H1 (cell line): Measurements from ENCODE around the gene CDY2A. TPM values are rescaled to one million over a fixed set of nuclear protein-coding genes. Genes with fewer than 3 reads are reported as not detected.
"Not testable (repeated sequence)": the region's sequence is repeated elsewhere in the genome, so short reads cannot be mapped to it uniquely, and the experiment has no call there.

Experiments used
- CTCF ChIA-PET: fragments of 300-600 bp; sonication (Branson Sonifier 250); formaldehyde crosslinking; loops from one replicate; lab custom pipeline; 2021; ENCODE audit not compliant: partially characterized antibody; lab: Charles Lee
- POLR2A ChIA-PET: fragments of 300-600 bp; sonication (Branson Sonifier 250); formaldehyde crosslinking; loops from one replicate; lab custom pipeline; 2021; ENCODE audit warnings: inconsistent platforms; ENCODE audit not compliant: partially characterized antibody; lab: Charles Lee
- DNase-seq, 2 experiments: peaks; one replicate each; pipeline versions ENCODE4 v3.0.0 to v3.0.0-alpha.2; 2010 to 2022; ENCODE audit warnings: low spot score in 2 of 2, low read depth in 1 of 2, mixed read lengths in 1 of 2
- FAIRE-seq: peaks from 2 replicates; lab custom pipeline; 2011; peaks lifted over from hg19 to GRCh38; lab: Jason Lieb, UNC
- H2AFZ ChIP-seq: 2 replicates; pipeline ENCODE4 v1.8.1; 2012; ENCODE audit warnings: low read length, inconsistent platforms
- H2AK5ac ChIP-seq: 2 replicates; pipeline ENCODE4 v1.6.1; 2013; ENCODE audit warnings: low read depth, low read length
- H2BK120ac ChIP-seq: replicated peaks from 2 replicates; pipeline ENCODE3; 2013; ENCODE audit warnings: low read depth, low read length, inconsistent platforms
- H2BK12ac ChIP-seq: 2 replicates; pipeline ENCODE4 v1.6.1; 2013; ENCODE audit warnings: low read depth, low read length
- H2BK15ac ChIP-seq: 2 replicates; pipeline ENCODE4 v1.6.1; 2013; ENCODE audit warnings: low read length
- H2BK20ac ChIP-seq: 2 replicates; pipeline ENCODE4 v1.6.1; 2013; ENCODE audit warnings: low read length
- H2BK5ac ChIP-seq: 2 replicates; pipeline ENCODE4 v1.6.1; 2013; ENCODE audit warnings: low read depth, low read length
- H3K14ac ChIP-seq: 2 replicates; pipeline ENCODE4 v1.6.1; 2013; ENCODE audit warnings: inconsistent platforms; ENCODE audit not compliant: insufficient read length
- H3K18ac ChIP-seq: 2 replicates; pipeline ENCODE4 v1.6.1; 2013; ENCODE audit warnings: low read length; ENCODE audit errors: extremely low read depth
- H3K23ac ChIP-seq: 2 replicates; pipeline ENCODE4 v1.6.1; 2013; ENCODE audit warnings: inconsistent platforms; ENCODE audit not compliant: insufficient read length
- H3K23me2 ChIP-seq: 2 replicates; pipeline ENCODE4 v1.6.1; 2013; ENCODE audit warnings: low read depth, low read length
- H3K27ac ChIP-seq: 2 replicates; pipeline ENCODE4 v1.6.1; 2011; ENCODE audit warnings: low read depth, low read length, inconsistent platforms
- H3K27me3 ChIP-seq, 4 experiments: replicated peaks in 1 of 4; 1 replicate in 1 of 4; 2 replicates in 3 of 4; pipeline versions ENCODE4 v1.6.1 to v1.8.1; 2011 to 2013; ENCODE audit warnings: low read length in 3 of 4, mild to moderate bottlenecking in 3 of 4, inconsistent platforms in 2 of 4, mixed read lengths in 2 of 4, moderate library complexity in 1 of 4; ENCODE audit not compliant: control insufficient read depth in 3 of 4, insufficient read depth in 3 of 4; ENCODE audit errors: extremely low read depth in 1 of 4
- H3K36me3 ChIP-seq, 4 experiments: 2 replicates each; pipeline versions ENCODE4 v1.6.1 to v1.8.1; 2011 to 2013; ENCODE audit warnings: mild to moderate bottlenecking in 4 of 4, low read length in 3 of 4, moderate library complexity in 2 of 4, control low read depth in 1 of 4, inconsistent platforms in 1 of 4; ENCODE audit not compliant: insufficient read depth in 4 of 4, control insufficient read depth in 2 of 4
- H3K4ac ChIP-seq: replicated peaks from 2 replicates; pipeline ENCODE3; 2013; ENCODE audit warnings: low read length, low read depth, mixed read lengths, inconsistent platforms; ENCODE audit not compliant: insufficient read length
- H3K4me1 ChIP-seq, 4 experiments: replicated peaks in 1 of 4; 1 replicate in 1 of 4; 2 replicates in 3 of 4; pipeline versions ENCODE4 v1.6.1 to v1.8.1; 2011 to 2013; ENCODE audit warnings: low read length in 3 of 4, inconsistent platforms in 2 of 4, mixed read lengths in 1 of 4; ENCODE audit not compliant: insufficient read depth in 4 of 4, control insufficient read depth in 3 of 4
- H3K4me2 ChIP-seq, 2 experiments: 2 replicates each; pipeline versions ENCODE4 v1.6.1 to v1.8.1; 2011 to 2013; ENCODE audit warnings: low read depth in 2 of 2, low read length in 2 of 2, control low read depth in 1 of 2, inconsistent platforms in 1 of 2, mild to moderate bottlenecking in 1 of 2; ENCODE audit not compliant: insufficient read depth in 1 of 2
- H3K4me3 ChIP-seq, 4 experiments: fragments of 200-600, 300-600 bp in 1 of 4; sonication (generic), shearing (Covaris generic), sonication (Bioruptor Twin) in 1 of 4; 2 replicates each; pipeline versions ENCODE4 v1.5.1 to v1.8.1; 2011 to 2016; ENCODE audit warnings: low read length in 4 of 4, low read depth in 3 of 4, control low read depth in 2 of 4, inconsistent platforms in 2 of 4, mild to moderate bottlenecking in 2 of 4, mixed read lengths in 1 of 4, moderate library complexity in 1 of 4; ENCODE audit not compliant: insufficient read depth in 2 of 4; ENCODE audit errors: extremely low read depth in 1 of 4
- H3K56ac ChIP-seq: replicated peaks from 2 replicates; pipeline ENCODE3; 2013; ENCODE audit warnings: low read depth, mild to moderate bottlenecking, mixed read lengths, low read length, inconsistent platforms; ENCODE audit not compliant: insufficient read length
- H3K79me1 ChIP-seq: 2 replicates; pipeline ENCODE4 v1.6.1; 2013; ENCODE audit warnings: low read depth, low read length, control low read depth
- H3K79me2 ChIP-seq, 2 experiments: 2 replicates each; pipeline versions ENCODE4 v1.6.1 to v1.8.1; 2012 to 2013; ENCODE audit warnings: low read length in 2 of 2, mild to moderate bottlenecking in 2 of 2, inconsistent platforms in 1 of 2; ENCODE audit not compliant: insufficient read depth in 2 of 2, control insufficient read depth in 1 of 2
- H3K9ac ChIP-seq, 4 experiments: replicated peaks in 1 of 4; 1 replicate in 1 of 4; 2 replicates in 3 of 4; pipeline versions ENCODE4 v1.6.1 to v1.8.1; 2011 to 2013; ENCODE audit warnings: low read depth in 3 of 4, low read length in 3 of 4, control low read depth in 2 of 4, mild to moderate bottlenecking in 2 of 4, moderate library complexity in 2 of 4, inconsistent platforms in 1 of 4; ENCODE audit errors: extremely low read depth in 1 of 4
- H3K9me3 ChIP-seq, 2 experiments: 2 replicates each; pipeline versions ENCODE4 v1.6.1 to v1.8.1; 2012 to 2013; ENCODE audit warnings: mild to moderate bottlenecking in 2 of 2, moderate library complexity in 2 of 2, control low read depth in 1 of 2, inconsistent platforms in 1 of 2, low read depth in 1 of 2, low read length in 1 of 2, mixed read lengths in 1 of 2; ENCODE audit not compliant: insufficient read depth in 2 of 2
- H4K20me1 ChIP-seq, 2 experiments: replicated peaks in 1 of 2; 2 replicates each; pipeline versions ENCODE3 to v1.8.1; 2011 to 2013; ENCODE audit warnings: inconsistent platforms in 2 of 2, low read length in 2 of 2, mild to moderate bottlenecking in 1 of 2; ENCODE audit not compliant: insufficient read depth in 2 of 2, control insufficient read depth in 1 of 2
- H4K5ac ChIP-seq: 2 replicates; pipeline ENCODE4 v1.6.1; 2013; ENCODE audit warnings: low read length, low read depth, mixed read lengths, inconsistent platforms; ENCODE audit not compliant: insufficient read length
- H4K8ac ChIP-seq: 2 replicates; pipeline ENCODE4 v1.8.0; 2013; ENCODE audit warnings: mild to moderate bottlenecking, moderate library complexity, low read length, inconsistent platforms; ENCODE audit not compliant: insufficient read depth; ENCODE audit errors: extremely low read depth
- H4K91ac ChIP-seq: replicated peaks from 2 replicates; pipeline ENCODE3; 2013; ENCODE audit warnings: low read length, mixed read lengths, inconsistent platforms; ENCODE audit not compliant: insufficient read length
- WGBS, 2 experiments: shearing (Covaris generic) in 1 of 2; methylation state at CpG; one replicate each; pipeline versions ENCODE4 v1.1.6 to v1.1.7; 2013 to 2015; ENCODE audit warnings: low lambda C conversion rate in 2 of 2, mixed read lengths in 2 of 2, inconsistent platforms in 1 of 2, low coverage in 1 of 2, missing lambda C conversion rate in 1 of 2; ENCODE audit not compliant: insufficient replicate concordance in 2 of 2, insufficient coverage in 1 of 2, insufficient read length in 1 of 2; ENCODE audit errors: extremely low coverage in 1 of 2, missing lambda C conversion rate in 1 of 2; 5-methylcytosine and 5-hydroxymethylcytosine counted together
- polyA plus RNA-seq, 7 experiments: library from polyadenylated mRNA; depleted of rRNA in 3 of 7; stranded (reverse) in 5 of 7; unstranded in 2 of 7; fragments of >200 nt in 5 of 7; fragments of 200-250 nt in 2 of 7; gene quantifications; 1 replicate in 5 of 7; 2 replicates in 1 of 7; 4 replicates in 1 of 7; pipeline versions ENCODE4 v1.2.1 to v1.2.3, GENCODE V29; 2011 to 2013; ENCODE audit warnings: missing spikeins in 2 of 7, mixed read lengths in 2 of 7
- total RNA-seq: library from RNA; stranded (reverse); fragmentation: NEBNext Ultra II Directional; extraction: Animal tissue kit (Norgen Biotek cat#: 25700); gene quantifications from 2 replicates; pipeline ENCODE4 v1.2.1, GENCODE V29; 2021

Gene CDY2A
- total and polyA plus RNA-seq, 2 of the 8 experiments (the other 6 are each of a cell fraction or from before 2014, with no cell fraction given): not detected

GRCh38 chrY:17997586-17997985 lies 28.0 kb upstream of the CDY2A start:
- H3K27me3 ChIP-seq, H2BK20ac ChIP-seq, POLR2A ChIA-PET, H3K4me3 ChIP-seq, H4K20me1 ChIP-seq, H2BK120ac ChIP-seq, H3K79me2 ChIP-seq, H2BK5ac ChIP-seq, H3K56ac ChIP-seq, H3K23ac ChIP-seq, CTCF ChIA-PET, H2AK5ac ChIP-seq, H4K8ac ChIP-seq, H3K4me2 ChIP-seq, FAIRE-seq, H3K4me1 ChIP-seq, H3K36me3 ChIP-seq, H3K18ac ChIP-seq, H3K79me1 ChIP-seq, H4K91ac ChIP-seq, DNase-seq, H3K14ac ChIP-seq, H2BK12ac ChIP-seq, H3K9me3 ChIP-seq, H2AFZ ChIP-seq, H4K5ac ChIP-seq, H3K9ac ChIP-seq, H3K27ac ChIP-seq, H2BK15ac ChIP-seq, H3K23me2 ChIP-seq, H3K4ac ChIP-seq: not testable (repeated sequence)
- no CpG with 5 or more reads among the region's 3 CpGs for WGBS, 2 experiments

GRCh38 chrY:17998266-17998665 lies 27.3 kb upstream of the CDY2A start:
- H2BK5ac ChIP-seq, H3K56ac ChIP-seq, H2BK15ac ChIP-seq, H3K4me2 ChIP-seq, H3K23ac ChIP-seq, H3K23me2 ChIP-seq, DNase-seq, H3K79me2 ChIP-seq, H3K27ac ChIP-seq, CTCF ChIA-PET, H3K79me1 ChIP-seq, H3K27me3 ChIP-seq, H3K4ac ChIP-seq, H3K9me3 ChIP-seq, H4K8ac ChIP-seq, H3K14ac ChIP-seq, H2BK20ac ChIP-seq, H2AFZ ChIP-seq, H3K4me3 ChIP-seq, H3K4me1 ChIP-seq, H4K20me1 ChIP-seq, H3K18ac ChIP-seq, H4K91ac ChIP-seq, H3K36me3 ChIP-seq, H2BK12ac ChIP-seq, POLR2A ChIA-PET, H2BK120ac ChIP-seq, FAIRE-seq, H4K5ac ChIP-seq, H3K9ac ChIP-seq, H2AK5ac ChIP-seq: not testable (repeated sequence)
- WGBS, 2 experiments: no CpG with 5 or more reads among the region's 2 CpGs
